Neural cell (in vitro differentiated cells): ENCODE results near the gene RAD50. TPM values are rescaled to one million over a fixed set of nuclear protein-coding genes. Genes with fewer than 3 reads are reported as not detected.

Experiments
- H2AFZ ChIP-seq: fragments of 200-600, 300-800 bp; sonication (generic), shearing (Covaris generic); 2 replicates; pipeline ENCODE4 v1.6.0; 2014; ENCODE audit warnings: low read depth, mild to moderate bottlenecking, antibody characterized with exemption, low read length, moderate library complexity
- H3F3A ChIP-seq: fragments of 200-600 bp; shearing (Covaris generic); 2 replicates; pipeline ENCODE4 v1.6.1; 2016; ENCODE audit warnings: mild to moderate bottlenecking, moderate library complexity, mixed read lengths, antibody characterized with exemption, low read length; ENCODE audit not compliant: insufficient read depth, poor library complexity, severe bottlenecking
- H3K27ac ChIP-seq: fragments of 200-600, 300-800 bp; sonication (generic), shearing (Covaris generic); 2 replicates; pipeline ENCODE4 v1.5.1; 2014; ENCODE audit warnings: mild to moderate bottlenecking, low read length, moderate library complexity
- H3K27me3 ChIP-seq: fragments of 300-800, 200-600 bp; sonication (generic), shearing (Covaris generic); 2 replicates; pipeline ENCODE4 v1.6.0; 2014; ENCODE audit warnings: mild to moderate bottlenecking, low read depth, low read length, moderate library complexity; ENCODE audit not compliant: insufficient read depth
- H3K36me3 ChIP-seq: fragments of 300-800, 200-600 bp; sonication (generic), shearing (Covaris generic); 2 replicates; pipeline ENCODE4 v1.5.1; 2014; ENCODE audit warnings: mild to moderate bottlenecking, antibody characterized with exemption, low read length, moderate library complexity; ENCODE audit not compliant: insufficient read depth
- H3K4me2 ChIP-seq: fragments of 300-800, 200-600 bp; sonication (generic), shearing (Covaris generic); 2 replicates; pipeline ENCODE4 v1.6.0; 2014; ENCODE audit warnings: mild to moderate bottlenecking, low read length
- H3K4me3 ChIP-seq: fragments of 300-800, 200-600 bp; sonication (generic), shearing (Covaris generic); 2 replicates; pipeline ENCODE4 v1.5.1; 2014; ENCODE audit warnings: mild to moderate bottlenecking, low read length, moderate library complexity
- H3K79me2 ChIP-seq: fragments of 200-600 bp; shearing (Covaris generic); replicated peaks from 2 replicates; pipeline ENCODE4 v1.6.0; 2014; ENCODE audit warnings: mild to moderate bottlenecking, low read length, moderate library complexity; ENCODE audit not compliant: insufficient read depth
- H3K9ac ChIP-seq: fragments of 300-800, 200-600 bp; sonication (generic), shearing (Covaris generic); 2 replicates; pipeline ENCODE4 v1.6.1; 2016; ENCODE audit warnings: mild to moderate bottlenecking, low read length, mixed read lengths
- H3K9me2 ChIP-seq: fragments of 200-600 bp; shearing (Covaris generic); 2 replicates; pipeline ENCODE4 v1.6.1; 2016; ENCODE audit warnings: mild to moderate bottlenecking, low read length, mixed read lengths; ENCODE audit not compliant: insufficient read depth
- H3K9me3 ChIP-seq: fragments of 200-600, 300-800 bp; sonication (generic), shearing (Covaris generic); 2 replicates; pipeline ENCODE4 v1.6.1; 2016; ENCODE audit warnings: mild to moderate bottlenecking, mixed run types, low read length, moderate library complexity, mixed read lengths
- H4K20me1 ChIP-seq: fragments of 200-600 bp; shearing (Covaris generic); 2 replicates; pipeline ENCODE4 v1.6.1; 2016; ENCODE audit warnings: mild to moderate bottlenecking, mixed run types; ENCODE audit not compliant: insufficient read depth
- EP300 ChIP-seq: fragments of 450-650 bp; conservative IDR thresholded peaks from 2 replicates; pipeline ENCODE4 v1.6.1; 2014; ENCODE audit warnings: antibody characterized with exemption, mild to moderate bottlenecking, moderate library complexity; ENCODE audit not compliant: poor library complexity, severe bottlenecking
- EZH2 ChIP-seq: fragments of 200-600, 300-800 bp; shearing (Covaris generic), sonication (generic); IDR thresholded peaks from 2 replicates; pipeline ENCODE4 v1.6.1; 2014; ENCODE audit warnings: antibody characterized with exemption, low read length, borderline replicate concordance, mild to moderate bottlenecking; ENCODE audit not compliant: insufficient read depth, poor library complexity, severe bottlenecking
- MXI1 ChIP-seq: fragments of 450-650 bp; conservative IDR thresholded peaks from 2 replicates; pipeline ENCODE4 v1.6.1; 2014; ENCODE audit warnings: antibody characterized with exemption, mild to moderate bottlenecking; ENCODE audit not compliant: poor library complexity, severe bottlenecking
- POLR2AphosphoS5 ChIP-seq: IDR thresholded peaks from 2 replicates; pipeline ENCODE4 v1.6.1; 2012
- RAD21 ChIP-seq: fragments of 450-650 bp; conservative IDR thresholded peaks from 2 replicates; pipeline ENCODE4 v1.6.1; 2014; ENCODE audit warnings: antibody characterized with exemption, mild to moderate bottlenecking, moderate library complexity
- SMC3 ChIP-seq: fragments of 450-650 bp; conservative IDR thresholded peaks from 2 replicates; pipeline ENCODE4 v1.6.1; 2014; ENCODE audit warnings: antibody characterized with exemption, mild to moderate bottlenecking, moderate library complexity; ENCODE audit not compliant: poor library complexity
- TAF1 ChIP-seq: IDR thresholded peaks from 2 replicates; pipeline ENCODE4 v1.6.1; 2012; ENCODE audit warnings: low read depth
- polyA plus RNA-seq: library from polyadenylated mRNA; depleted of rRNA; stranded (reverse); fragments of >200 nt; gene quantifications from 2 replicates; pipeline ENCODE4 v1.2.3, GENCODE V29; 2014
- TF ChIP-seq, protein P1 (sequence below): IDR thresholded peaks from 2 replicates; pipeline ENCODE4 v1.6.1; 2012; ENCODE audit warnings: borderline replicate concordance
- TF ChIP-seq, protein P2 (sequence below): fragments of 450-650 bp; IDR thresholded peaks from 2 replicates; pipeline ENCODE4 v1.5.1; 2014; ENCODE audit warnings: antibody characterized with exemption, mild to moderate bottlenecking, moderate library complexity; ENCODE audit not compliant: poor library complexity, severe bottlenecking

The RAD50 gene
- polyA plus RNA-seq, 1 donor from 2014 or later: 6.7 TPM

DNA sequence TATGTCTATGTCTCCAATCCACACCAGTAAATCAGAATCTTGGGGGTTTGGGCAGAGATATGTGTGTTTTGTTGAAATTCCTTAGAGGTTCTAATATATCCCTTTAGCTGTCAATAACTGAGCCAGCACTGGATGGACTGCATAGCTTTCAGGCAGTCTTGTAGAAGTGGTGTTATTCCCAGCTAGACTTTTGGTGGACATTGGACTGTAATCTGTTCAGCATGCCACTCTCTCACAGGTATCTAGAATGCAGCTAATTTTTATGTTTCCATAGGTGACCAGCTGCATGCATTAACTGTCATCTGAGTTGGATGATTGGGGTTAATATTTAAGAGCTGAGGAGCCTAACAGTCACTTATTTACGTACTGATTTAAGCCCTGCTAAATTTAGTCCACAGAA, 56.1 kb downstream of the RAD50 start:
- no peak overlapping the region for H2AFZ ChIP-seq
- no peak overlapping the region for H3K9ac ChIP-seq
- H3K27me3 ChIP-seq: no peaks in the 10 kb centered on the region
- H3K36me3 ChIP-seq: no peaks in the 10 kb centered on the region
- no peak overlapping the region for H3K4me3 ChIP-seq
- H3K4me2 ChIP-seq: no peak overlapping the region
- no peaks in the 10 kb centered on the region for H4K20me1 ChIP-seq
- TF ChIP-seq EP300 (no peak), SMC3 (no peak), POLR2AphosphoS5 (no peak), TAF1 (no peak), EZH2 (no peak), MXI1 (no peak), RAD21 (no peak)
- TF ChIP-seq, protein P1, sequence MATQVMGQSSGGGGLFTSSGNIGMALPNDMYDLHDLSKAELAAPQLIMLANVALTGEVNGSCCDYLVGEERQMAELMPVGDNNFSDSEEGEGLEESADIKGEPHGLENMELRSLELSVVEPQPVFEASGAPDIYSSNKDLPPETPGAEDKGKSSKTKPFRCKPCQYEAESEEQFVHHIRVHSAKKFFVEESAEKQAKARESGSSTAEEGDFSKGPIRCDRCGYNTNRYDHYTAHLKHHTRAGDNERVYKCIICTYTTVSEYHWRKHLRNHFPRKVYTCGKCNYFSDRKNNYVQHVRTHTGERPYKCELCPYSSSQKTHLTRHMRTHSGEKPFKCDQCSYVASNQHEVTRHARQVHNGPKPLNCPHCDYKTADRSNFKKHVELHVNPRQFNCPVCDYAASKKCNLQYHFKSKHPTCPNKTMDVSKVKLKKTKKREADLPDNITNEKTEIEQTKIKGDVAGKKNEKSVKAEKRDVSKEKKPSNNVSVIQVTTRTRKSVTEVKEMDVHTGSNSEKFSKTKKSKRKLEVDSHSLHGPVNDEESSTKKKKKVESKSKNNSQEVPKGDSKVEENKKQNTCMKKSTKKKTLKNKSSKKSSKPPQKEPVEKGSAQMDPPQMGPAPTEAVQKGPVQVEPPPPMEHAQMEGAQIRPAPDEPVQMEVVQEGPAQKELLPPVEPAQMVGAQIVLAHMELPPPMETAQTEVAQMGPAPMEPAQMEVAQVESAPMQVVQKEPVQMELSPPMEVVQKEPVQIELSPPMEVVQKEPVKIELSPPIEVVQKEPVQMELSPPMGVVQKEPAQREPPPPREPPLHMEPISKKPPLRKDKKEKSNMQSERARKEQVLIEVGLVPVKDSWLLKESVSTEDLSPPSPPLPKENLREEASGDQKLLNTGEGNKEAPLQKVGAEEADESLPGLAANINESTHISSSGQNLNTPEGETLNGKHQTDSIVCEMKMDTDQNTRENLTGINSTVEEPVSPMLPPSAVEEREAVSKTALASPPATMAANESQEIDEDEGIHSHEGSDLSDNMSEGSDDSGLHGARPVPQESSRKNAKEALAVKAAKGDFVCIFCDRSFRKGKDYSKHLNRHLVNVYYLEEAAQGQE: no peak
- TF ChIP-seq, protein P2, sequence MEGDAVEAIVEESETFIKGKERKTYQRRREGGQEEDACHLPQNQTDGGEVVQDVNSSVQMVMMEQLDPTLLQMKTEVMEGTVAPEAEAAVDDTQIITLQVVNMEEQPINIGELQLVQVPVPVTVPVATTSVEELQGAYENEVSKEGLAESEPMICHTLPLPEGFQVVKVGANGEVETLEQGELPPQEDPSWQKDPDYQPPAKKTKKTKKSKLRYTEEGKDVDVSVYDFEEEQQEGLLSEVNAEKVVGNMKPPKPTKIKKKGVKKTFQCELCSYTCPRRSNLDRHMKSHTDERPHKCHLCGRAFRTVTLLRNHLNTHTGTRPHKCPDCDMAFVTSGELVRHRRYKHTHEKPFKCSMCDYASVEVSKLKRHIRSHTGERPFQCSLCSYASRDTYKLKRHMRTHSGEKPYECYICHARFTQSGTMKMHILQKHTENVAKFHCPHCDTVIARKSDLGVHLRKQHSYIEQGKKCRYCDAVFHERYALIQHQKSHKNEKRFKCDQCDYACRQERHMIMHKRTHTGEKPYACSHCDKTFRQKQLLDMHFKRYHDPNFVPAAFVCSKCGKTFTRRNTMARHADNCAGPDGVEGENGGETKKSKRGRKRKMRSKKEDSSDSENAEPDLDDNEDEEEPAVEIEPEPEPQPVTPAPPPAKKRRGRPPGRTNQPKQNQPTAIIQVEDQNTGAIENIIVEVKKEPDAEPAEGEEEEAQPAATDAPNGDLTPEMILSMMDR: no peak
- no peaks in the 10 kb centered on the region for H3F3A ChIP-seq
- no peaks in the 10 kb centered on the region for H3K79me2 ChIP-seq
- no peaks in the 10 kb centered on the region for H3K9me3 ChIP-seq
- no peak overlapping the region for H3K27ac ChIP-seq
- H3K9me2 ChIP-seq: no peaks in the 10 kb centered on the region

DNA sequence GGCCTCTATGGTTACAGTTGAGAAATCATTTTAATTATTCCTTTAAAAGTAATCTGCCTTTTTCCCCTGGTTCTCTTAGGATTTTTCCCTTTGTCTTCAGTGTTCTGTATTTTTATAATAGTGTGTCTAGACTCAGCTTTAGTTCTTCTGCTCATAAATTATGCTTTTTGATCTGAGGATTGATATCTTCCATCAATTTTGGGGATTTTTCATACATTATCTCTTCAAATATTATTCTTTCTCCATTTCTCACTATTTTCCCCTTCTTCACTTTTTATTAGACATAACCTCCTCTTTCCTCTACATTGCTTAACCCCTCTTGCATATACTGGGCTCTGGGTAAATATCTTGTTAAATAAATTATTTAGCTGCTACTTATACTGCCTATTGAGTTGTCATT, 64.9 kb downstream of the RAD50 start:
- Histone ChIP-seq H3K36me3 (peaks cover 10% of the 10 kb centered on the region), H3F3A (no peaks in the 10 kb centered on the region), H3K9ac (no peak overlapping the region), H3K27me3 (no peaks in the 10 kb centered on the region), H3K9me2 (no peaks in the 10 kb centered on the region), H3K4me3 (no peak overlapping the region), H3K79me2 (no peaks in the 10 kb centered on the region), H2AFZ (no peak overlapping the region), H4K20me1 (no peaks in the 10 kb centered on the region), H3K4me2 (no peak overlapping the region), H3K9me3 (no peaks in the 10 kb centered on the region), H3K27ac (no peak overlapping the region)
- TF ChIP-seq EZH2 (no peak), MXI1 (no peak), TAF1 (no peak), POLR2AphosphoS5 (no peak), EP300 (no peak), SMC3 (no peak), RAD21 (no peak)
- TF ChIP-seq, protein P2: no peak
- TF ChIP-seq, protein P1: no peak
